SK-N-SH (cell line): Measurements from ENCODE around the gene TBC1D13.

ENCODE experiments used
- CTCF ChIP-seq: fragments of 200-600 bp; sonication (generic); IDR thresholded peaks from 2 replicates; pipeline ENCODE4 v1.6.1; 2017; ENCODE audit warnings: antibody characterized with exemption, mild to moderate bottlenecking, moderate library complexity
- TAF1 ChIP-seq: IDR thresholded peaks from 2 replicates; pipeline ENCODE4 v1.6.1; 2012; ENCODE audit warnings: low read depth, mild to moderate bottlenecking, low read length, moderate library complexity, borderline replicate concordance

DNA sequence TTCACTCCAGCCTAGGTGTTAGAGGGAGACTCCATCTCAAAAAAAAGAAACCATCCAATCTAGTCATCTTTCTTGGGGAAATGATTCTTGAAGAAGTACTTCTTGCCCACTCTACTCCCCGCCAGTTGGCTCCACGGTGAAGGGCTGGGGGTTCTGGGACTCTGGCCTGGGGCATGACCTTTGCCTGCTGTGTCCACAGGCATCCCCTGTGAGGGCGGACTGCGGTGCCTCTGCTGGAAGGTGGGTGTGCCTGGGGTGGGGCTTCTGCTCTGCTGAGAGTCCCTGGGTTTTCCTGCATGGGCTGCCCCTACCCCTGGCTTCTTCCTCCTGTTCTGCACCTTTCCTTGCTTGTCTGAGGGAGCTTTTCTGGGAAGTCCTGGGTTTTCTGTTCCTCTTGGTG is 3.5 kb downstream of the TBC1D13 start:
- TF ChIP-seq CTCF (no peak), TAF1 (no peak)
